Right lobe of liver (tissue), 4 donors: ENCODE measurements around the gene ZNF627.

Source experiments
- CTCF ChIP-seq, 4 donors: fragments of 200-600 bp in 3 of 4; fragments of 450-650 bp in 1 of 4; IDR thresholded peaks; one replicate each; pipeline versions ENCODE4 v1.5.1 to v1.8.0; 2016 to 2022; ENCODE audit warnings: antibody characterized with exemption in 4 of 4, mild to moderate bottlenecking in 2 of 4
- POLR2A ChIP-seq: fragments of 450-650 bp; IDR thresholded peaks from one replicate; pipeline ENCODE4 v1.6.1; 2017; ENCODE audit warnings: antibody characterized with exemption, mild to moderate bottlenecking
- donor health status: DM: no; HTN: no; CAD: no.
- donor health status: DM: no; HTN: no; CAD: no.
- donor health status: DM: no; HTN: yes; CAD: no.

GRCh38 chr19:11639602-11640471, 42.6 kb downstream of the ZNF627 start:
- TF ChIP-seq POLR2A (peak; percentile 42), CTCF (IDR thresholded peaks at IDR 0.05) (no peak)
